GM18511 (cell line): Measurements from ENCODE around the gene GRIN1.

ENCODE experiments used
- ATAC-seq: cut with Tn5 transposase; IDR thresholded peaks from one replicate; pipeline ENCODE4 v1.9.1; 2021; ENCODE audit warnings: mild to moderate bottlenecking, moderate library complexity; ENCODE audit not compliant: unreplicated experiment

The GRIN1 gene

GRCh38 chr9:137145731-137146526 is 7.0 kb downstream of the GRIN1 start:
- no peak for ATAC-seq

DNA sequence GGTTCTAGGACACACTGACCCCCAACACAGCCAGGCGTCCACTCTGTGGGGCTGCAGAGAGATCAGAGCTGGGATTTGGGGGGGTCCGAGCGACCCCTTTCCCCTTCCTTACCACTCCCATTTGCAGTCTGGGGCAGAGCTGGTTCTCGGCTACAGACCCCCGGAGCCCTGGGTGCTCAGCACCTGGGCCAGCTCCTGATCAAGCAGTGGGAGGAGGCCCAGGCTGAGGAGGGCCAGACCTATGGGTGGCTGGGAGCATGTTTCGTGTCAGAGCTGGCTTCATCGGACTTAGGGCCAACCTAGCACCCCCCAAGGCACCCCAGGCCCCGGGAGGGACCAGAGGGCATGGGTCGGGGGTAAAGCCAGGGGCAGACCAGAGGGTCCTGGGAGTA is 7.6 kb downstream of the GRIN1 start:
- ATAC-seq, result no peak

DNA sequence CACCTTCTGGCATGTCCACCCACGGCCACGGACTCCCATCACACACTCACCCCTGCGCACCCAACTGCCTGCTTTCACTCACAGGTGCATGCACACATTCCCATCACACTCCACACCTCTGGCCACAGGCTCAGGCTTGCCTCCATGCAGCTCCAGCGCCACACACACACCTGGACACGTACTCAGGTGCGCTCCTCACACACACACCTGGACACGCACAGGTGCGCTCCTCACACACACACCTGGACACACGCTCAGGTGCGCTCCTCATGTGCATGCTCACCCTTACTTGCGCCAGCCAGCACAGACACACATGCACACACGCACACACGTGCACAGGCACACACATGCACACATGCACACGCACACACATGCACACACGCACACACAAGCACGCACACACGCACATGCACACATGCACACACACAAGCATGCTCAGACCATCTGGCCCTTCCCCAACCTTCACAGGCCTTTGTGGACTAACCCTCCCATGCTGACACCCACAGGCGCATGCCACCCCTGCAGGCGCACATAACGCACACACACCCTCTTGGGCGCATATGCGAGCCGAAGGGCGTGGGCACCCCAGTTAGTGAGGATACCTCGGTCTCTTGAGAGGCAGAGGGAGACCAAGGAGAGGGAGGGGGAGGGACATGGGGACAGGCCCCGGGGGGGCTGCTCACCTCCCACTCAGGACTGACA is 8.3 kb downstream of the GRIN1 start:
- no peak for ATAC-seq

DNA sequence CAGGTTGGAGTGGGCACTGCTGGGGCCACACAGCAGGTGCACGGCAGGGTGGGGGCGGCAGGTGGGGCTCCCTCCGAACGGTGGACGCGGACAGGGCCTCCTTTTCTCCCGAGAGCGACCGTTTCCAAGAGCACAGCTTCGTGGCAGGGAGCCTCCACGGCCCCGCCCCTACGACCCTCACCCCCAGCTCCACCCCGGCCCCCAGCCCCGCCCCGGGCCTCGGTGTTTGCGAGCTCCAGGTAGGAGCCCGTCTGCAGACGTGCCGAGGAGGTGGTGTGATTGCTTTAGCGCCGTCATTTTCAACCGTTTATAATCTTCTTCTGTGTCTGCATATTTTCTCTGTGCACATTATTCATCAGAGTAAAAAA is 8.8 kb downstream of the GRIN1 start:
- no peak for ATAC-seq

DNA sequence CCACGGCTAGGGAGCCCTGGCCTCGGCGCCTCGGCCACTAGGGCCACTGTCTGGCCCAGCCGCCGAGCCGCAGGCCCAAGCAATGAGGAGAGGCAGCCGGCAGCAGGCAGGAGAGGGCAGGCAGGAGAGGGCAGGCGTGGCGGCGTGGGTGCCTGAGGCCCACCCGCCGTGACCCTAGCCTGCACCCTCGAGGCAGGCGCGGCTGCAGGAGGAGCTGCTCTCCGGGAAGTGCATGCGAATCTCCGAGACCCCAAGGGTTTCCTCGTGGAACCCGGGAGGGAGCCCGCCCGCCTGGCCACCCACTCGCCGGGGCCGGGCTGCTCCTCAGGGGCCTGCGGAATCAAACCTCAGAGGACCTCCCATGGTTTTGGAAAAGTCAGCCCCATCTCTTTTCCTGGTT is 9.3 kb downstream of the GRIN1 start:
- ATAC-seq, result no peak

- no peak for ATAC-seq
Measured at GRCh38 chr9:137148661-137149060, 9.7 kb downstream of the GRIN1 start.

- ATAC-seq, result no peak
Measured at GRCh38 chr9:137149363-137149762, 10.4 kb downstream of the GRIN1 start.

DNA sequence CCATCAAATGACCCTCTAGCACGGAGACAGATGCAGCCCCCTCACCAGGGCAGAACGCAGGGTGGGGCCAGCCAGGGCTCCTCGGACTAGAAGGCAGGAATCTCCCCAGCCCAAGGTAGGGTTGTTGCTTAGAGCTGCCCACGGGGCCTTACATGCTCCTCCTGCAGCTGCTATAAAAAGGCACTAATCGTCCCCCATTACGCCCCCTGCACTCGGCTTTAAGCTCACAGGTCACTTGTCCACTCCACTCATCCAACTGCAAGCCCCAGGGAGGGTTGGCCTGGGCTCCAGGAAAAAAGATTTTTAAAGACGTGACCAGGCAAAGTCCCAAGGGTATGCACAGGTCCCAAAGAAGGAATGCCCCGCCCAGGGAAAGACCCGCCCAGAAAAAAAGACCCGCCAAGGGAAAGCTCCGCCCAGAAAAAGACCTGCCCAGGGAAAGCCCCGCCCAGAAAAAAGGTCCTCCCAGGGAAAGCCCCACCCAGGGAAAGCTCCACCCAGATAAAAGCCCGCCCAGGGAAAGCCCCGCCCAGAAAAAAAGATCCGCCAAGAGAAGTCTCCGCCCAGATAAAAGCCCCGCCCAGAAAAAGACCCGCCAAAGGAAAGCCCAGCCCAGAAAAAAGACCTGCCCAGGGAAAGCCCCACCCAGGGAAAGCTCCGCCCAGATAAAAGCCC is 11.1 kb downstream of the GRIN1 start:
- peak; percentile 19 for ATAC-seq

DNA sequence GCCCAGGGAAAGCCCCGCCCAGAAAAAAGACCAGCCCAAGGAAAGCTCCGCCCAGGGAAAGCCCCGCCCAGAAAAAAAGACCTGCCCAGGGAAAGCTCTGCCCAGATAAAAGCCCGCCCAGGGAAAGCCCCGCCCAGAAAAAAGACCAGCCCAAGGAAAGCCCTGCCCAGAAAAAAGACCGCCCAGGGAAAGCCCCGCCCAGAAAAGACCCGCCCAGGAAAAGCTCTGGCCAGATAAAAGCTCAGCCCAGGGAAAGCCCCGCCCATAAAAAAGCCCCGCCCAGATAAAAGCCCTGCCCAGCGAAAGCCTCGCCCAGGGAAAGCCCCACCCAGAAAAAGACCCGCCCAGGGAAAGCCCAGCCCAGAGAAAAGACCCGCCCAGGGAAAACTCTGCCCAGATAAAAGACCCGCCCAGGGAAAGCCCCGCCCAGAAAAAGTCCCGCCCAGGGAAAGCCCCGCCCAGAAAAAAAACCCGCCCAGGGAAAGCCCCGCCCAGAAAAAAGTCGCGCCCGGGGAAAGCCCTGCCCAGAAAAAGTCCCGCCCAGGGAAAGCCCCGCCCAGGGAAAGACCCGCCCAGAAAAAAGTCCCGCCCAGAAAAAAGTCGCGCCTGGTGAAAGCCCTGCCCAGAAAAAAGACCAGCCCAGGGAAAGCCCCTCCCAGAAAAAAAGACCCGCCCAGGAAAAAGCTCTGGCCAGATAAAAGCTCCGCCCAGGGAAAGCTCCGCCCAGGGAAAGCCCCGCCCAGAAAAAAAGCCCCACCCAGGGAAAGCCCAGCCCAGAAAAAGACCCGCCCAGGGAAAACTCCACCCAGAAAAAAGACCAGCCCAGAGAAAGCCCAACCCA is 11.9 kb downstream of the GRIN1 start:
- ATAC-seq, result peak; percentile 42

GRCh38 chr9:137152844-137153405 is 14.0 kb downstream of the GRIN1 start:
- no peak for ATAC-seq

GRCh38 chr9:137156567-137157375 is 17.8 kb downstream of the GRIN1 start:
- no peak for ATAC-seq

DNA sequence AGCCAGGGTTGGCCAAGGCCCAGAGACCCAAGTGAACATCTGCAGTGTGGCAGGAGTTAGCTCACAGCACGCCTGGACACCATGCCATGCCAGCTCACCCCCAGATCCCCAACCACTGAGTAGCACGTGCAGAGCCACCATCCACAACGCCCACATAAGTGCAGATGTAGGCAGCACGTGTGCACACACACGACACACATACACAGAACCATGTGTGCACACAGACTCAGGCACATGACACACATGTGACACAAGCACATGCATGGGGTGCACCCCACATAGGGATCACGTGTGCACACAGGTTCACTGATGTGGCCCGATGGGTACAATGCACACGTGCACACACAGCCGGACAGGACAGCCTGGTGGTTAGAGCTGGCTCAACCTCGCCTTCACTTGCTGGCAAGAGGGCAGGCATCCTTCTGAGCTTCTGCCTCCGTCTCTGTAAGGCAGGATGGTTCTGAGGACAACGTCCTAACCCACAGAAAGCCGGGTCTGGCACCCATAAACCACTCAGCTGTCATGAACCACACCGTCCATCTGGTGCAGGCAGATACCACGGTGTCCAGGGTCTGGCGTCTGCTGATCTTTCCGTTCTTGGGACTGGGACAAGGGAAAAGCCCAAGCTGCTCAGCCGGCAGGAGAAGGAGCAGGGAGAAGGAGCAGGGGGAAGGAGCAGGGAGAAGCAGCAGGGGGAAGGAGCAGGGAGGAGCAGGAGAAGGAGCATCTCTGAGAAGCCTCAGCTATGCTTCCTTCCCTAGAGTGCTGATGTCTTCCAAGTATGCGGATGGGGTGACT is 18.9 kb downstream of the GRIN1 start:
- ATAC-seq, result no peak

GRCh38 chr9:137158625-137159024 is 19.7 kb downstream of the GRIN1 start:
- no peak for ATAC-seq

DNA sequence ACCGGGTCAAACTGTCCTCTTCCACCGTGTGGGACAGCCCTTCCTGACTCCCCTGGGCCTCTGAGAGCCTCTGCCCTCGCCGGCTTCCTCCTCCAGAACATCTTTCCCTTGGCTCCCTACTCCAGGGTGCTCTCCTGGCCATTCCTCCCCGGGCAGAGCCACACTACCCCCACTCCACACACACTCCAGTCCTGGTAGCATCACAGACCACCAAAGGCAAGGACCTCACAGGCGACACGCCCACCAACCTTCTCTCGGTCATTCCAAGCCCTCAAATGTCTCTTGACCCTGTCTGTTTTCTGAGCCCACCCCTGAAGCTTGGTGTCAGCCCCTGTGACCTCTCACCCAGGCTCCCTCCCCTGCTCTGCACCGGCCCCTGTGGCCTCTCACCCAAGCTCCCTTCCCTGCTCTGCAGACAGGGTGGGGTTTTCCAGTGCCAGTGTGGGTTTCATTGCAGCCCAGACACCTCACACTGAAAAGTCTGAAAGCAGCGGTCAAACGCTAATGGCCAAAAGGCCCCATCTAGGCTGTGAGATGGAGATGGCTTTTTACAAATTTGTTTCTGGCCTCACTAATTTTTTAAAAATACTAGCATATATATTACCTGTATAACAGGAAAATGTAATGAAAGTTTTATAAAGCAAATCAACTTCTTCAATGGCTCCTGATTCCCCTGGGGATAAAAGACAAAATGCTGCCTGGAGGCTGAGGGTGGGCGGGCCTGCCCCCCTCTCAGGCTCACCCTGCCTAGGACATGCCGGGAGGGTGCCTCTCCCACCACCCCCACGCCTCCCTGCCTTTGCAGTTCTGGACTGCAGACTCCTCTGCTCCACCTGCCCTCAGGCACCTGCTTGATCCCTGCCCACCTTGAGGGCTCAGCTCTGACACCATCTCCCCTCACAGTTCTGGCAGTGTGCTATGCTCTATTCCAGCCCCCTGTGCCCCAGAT is 20.4 kb downstream of the GRIN1 start:
- ATAC-seq, result no peak

GRCh38 chr9:137160054-137160425 is 21.1 kb downstream of the GRIN1 start:
- no peak for ATAC-seq

DNA sequence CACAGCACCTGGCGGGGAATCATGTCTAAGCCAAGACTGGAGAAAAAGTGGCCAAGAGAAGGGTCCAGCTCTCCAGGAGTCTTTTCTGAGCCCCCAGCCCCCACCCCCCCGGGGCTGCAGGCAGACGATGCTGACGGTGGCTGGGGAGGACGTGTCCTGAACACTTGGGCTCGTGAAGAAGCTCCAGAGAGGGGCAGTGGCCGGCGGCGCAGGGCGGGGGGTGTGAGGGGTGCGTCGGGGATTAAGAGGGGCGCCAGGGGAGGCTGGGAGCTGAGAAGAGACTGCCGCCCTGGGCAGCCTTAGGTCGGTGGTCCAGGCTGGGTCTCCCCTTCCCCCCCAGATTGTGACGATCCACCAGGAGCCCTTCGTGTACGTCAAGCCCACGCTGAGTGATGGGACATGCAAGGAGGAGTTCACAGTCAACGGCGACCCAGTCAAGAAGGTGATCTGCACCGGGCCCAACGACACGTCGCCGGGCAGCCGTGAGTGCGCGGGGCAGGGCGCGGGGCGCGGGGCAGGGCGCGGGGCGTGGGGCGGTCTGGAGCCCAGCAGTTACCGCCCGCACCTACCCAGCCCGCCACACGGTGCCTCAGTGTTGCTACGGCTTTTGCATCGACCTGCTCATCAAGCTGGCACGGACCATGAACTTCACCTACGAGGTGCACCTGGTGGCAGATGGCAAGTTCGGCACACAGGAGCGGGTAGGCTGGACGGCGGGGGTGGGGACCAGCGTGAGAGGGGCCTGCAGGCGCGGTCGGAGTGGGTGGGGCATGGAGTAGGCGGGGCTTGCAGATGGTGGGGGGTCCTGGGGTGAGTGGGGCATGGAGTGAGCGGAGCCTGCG is 22.0 kb downstream of the GRIN1 start:
- no peak for ATAC-seq
